PC-3 (cell line): ENCODE data around the gene THSD7A. TPM values are rescaled to one million over a fixed set of nuclear protein-coding genes. Genes with fewer than 3 reads are reported as not detected.

Experiments used
- ATAC-seq: fragments of 200-7000 bp; cut with Tn5 transposase; 2 replicates; pipeline ENCODE4 v1.9.1; 2020; ENCODE audit warnings: mild to moderate bottlenecking, moderate library complexity
- BruUV-seq: library from RNA; stranded (reverse); fragments of 400-500 nt; replicated peaks from 2 replicates; lab custom pipeline; 2021; lab: Mats Ljungman, UMichigan
- CTCF ChIA-PET: fragments of 300-600 bp; sonication (Branson Sonifier 250); formaldehyde crosslinking; loops from one replicate; lab custom pipeline; 2022; ENCODE audit warnings: antibody characterized with exemption; lab: Charles Lee
- POLR2A ChIA-PET: fragments of 300-600 bp; sonication (Branson Sonifier 250); formaldehyde crosslinking; loops from one replicate; lab custom pipeline; 2022; ENCODE audit warnings: antibody characterized with exemption; ENCODE audit not compliant: unreplicated experiment; lab: Charles Lee
- DNase-seq: peaks from one replicate; pipeline ENCODE4 v3.0.0-alpha.2; 2015
- H2AFZ ChIP-seq: fragments of 300-600 bp; sonication (generic); 2 replicates; pipeline ENCODE4 v1.6.0; 2016; ENCODE audit warnings: antibody characterized with exemption, low read length
- H3F3A ChIP-seq: fragments of 300-600 bp; sonication (generic); one replicate; pipeline ENCODE4 v1.6.0; 2017; ENCODE audit warnings: antibody characterized with exemption, low read length, control low read depth, mild to moderate bottlenecking; ENCODE audit not compliant: unreplicated experiment
- H3K27ac ChIP-seq: fragments of 300-600 bp; sonication (generic); 2 replicates; pipeline ENCODE4 v1.5.1; 2016; ENCODE audit warnings: mild to moderate bottlenecking, low read length
- H3K27me3 ChIP-seq: fragments of 300-600 bp; sonication (generic); 2 replicates; pipeline ENCODE4 v1.6.1; 2016; ENCODE audit warnings: low read length, mixed read lengths
- H3K36me3 ChIP-seq: fragments of 300-600 bp; sonication (generic); 2 replicates; pipeline ENCODE4 v1.6.1; 2016; ENCODE audit warnings: low read depth, mixed run types, low read length, mixed read lengths
- H3K4me1 ChIP-seq: fragments of 300-600 bp; sonication (generic); 2 replicates; pipeline ENCODE4 v1.5.1; 2016; ENCODE audit warnings: low read length; ENCODE audit not compliant: insufficient read depth
- H3K4me2 ChIP-seq: fragments of 300-600 bp; sonication (generic); 2 replicates; pipeline ENCODE4 v1.6.0; 2016; ENCODE audit warnings: low read length
- H3K4me3 ChIP-seq: fragments of 300-600 bp; sonication (generic); 2 replicates; pipeline ENCODE4 v1.5.1; 2016; ENCODE audit warnings: mild to moderate bottlenecking, low read length, mixed read lengths
- H3K79me2 ChIP-seq: fragments of 300-600 bp; sonication (generic); 2 replicates; pipeline ENCODE4 v1.6.1; 2017; ENCODE audit warnings: low read length, mixed read lengths
- H3K9ac ChIP-seq: fragments of 300-600 bp; sonication (generic); 2 replicates; pipeline ENCODE4 v1.6.0; 2016; ENCODE audit warnings: mild to moderate bottlenecking, low read length
- H3K9me2 ChIP-seq: fragments of 300-600 bp; sonication (generic); replicated peaks from 2 replicates; pipeline ENCODE4 v1.6.1; 2016; ENCODE audit warnings: mixed run types, low read length, mixed read lengths
- H3K9me3 ChIP-seq: fragments of 300-600 bp; sonication (generic); 2 replicates; pipeline ENCODE4 v1.6.1; 2016; ENCODE audit warnings: low read length, mixed read lengths
- H4K20me1 ChIP-seq: fragments of 300-600 bp; sonication (generic); 2 replicates; pipeline ENCODE4 v1.6.1; 2016; ENCODE audit warnings: low read length, mixed read lengths
- EZH2 ChIP-seq: fragments of 300-600 bp; sonication (generic); IDR thresholded peaks from one replicate; pipeline ENCODE4 v1.6.1; 2017; ENCODE audit warnings: antibody characterized with exemption, mild to moderate bottlenecking, low read length; ENCODE audit not compliant: unreplicated experiment
- EZH2phosphoT487 ChIP-seq: fragments of 300-600 bp; sonication (generic); IDR thresholded peaks from 2 replicates; pipeline ENCODE4 v1.6.1; 2018; ENCODE audit warnings: mild to moderate bottlenecking, antibody characterized with exemption, low read length, borderline replicate concordance
- intact Hi-C: fragments of 100-400 bp; cut with micrococcal nuclease; formaldehyde crosslinking; loops from 2 replicates; pipeline ENCODE4 v1.9.0; 2023
- total RNA-seq: library from RNA; depleted of rRNA; stranded (reverse); fragments of >200 nt; gene quantifications from 2 replicates; pipeline ENCODE4 v1.2.3, GENCODE V29; 2014
- TF ChIP-seq, protein P1 (sequence below): fragments of 300-600 bp; sonication (generic); conservative IDR thresholded peaks from 2 replicates; pipeline ENCODE4 v1.5.1; 2017; ENCODE audit warnings: antibody characterized with exemption, low read depth, mild to moderate bottlenecking, low read length

THSD7A gene
- total RNA-seq, 1 experiment from 2014 or later: 0.04 TPM

DNA sequence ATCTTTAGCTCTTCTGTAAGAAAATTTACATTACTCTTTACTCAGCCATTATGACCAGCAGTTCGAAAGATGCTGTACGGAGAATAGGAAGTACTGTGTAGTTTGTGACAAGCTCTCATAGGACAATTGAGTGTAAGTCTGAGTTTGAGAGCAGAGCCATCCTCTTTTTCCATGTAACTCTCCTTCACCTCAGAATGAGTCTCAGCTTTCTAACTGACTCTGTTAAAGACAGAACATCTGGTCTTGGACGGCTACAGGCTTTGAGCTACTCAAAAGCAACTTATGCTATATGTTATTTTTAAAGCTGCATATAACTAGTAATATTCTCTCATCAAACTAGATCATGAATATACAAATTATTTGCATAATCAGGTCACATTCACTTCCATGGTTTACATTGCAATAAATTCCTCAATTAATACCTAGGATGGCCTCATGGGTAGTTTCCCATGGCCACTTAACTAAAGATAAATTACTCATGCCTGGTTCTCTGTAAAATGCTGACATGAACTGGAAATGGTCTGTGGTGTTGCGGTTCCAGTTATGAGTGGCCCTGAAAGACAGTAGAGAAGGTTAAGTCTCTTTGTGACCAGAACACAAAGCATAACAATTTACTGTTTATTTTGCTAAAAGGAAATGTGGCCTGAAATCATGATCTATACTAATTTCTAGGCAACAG lies 499.7 kb downstream of the THSD7A start:
- no peak overlapping the region for H2AFZ ChIP-seq
- no peaks in the 10 kb centered on the region for H3K9me2 ChIP-seq
- TF ChIP-seq, protein P1, sequence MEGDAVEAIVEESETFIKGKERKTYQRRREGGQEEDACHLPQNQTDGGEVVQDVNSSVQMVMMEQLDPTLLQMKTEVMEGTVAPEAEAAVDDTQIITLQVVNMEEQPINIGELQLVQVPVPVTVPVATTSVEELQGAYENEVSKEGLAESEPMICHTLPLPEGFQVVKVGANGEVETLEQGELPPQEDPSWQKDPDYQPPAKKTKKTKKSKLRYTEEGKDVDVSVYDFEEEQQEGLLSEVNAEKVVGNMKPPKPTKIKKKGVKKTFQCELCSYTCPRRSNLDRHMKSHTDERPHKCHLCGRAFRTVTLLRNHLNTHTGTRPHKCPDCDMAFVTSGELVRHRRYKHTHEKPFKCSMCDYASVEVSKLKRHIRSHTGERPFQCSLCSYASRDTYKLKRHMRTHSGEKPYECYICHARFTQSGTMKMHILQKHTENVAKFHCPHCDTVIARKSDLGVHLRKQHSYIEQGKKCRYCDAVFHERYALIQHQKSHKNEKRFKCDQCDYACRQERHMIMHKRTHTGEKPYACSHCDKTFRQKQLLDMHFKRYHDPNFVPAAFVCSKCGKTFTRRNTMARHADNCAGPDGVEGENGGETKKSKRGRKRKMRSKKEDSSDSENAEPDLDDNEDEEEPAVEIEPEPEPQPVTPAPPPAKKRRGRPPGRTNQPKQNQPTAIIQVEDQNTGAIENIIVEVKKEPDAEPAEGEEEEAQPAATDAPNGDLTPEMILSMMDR: no peak
- no peak for TF ChIP-seq EZH2phosphoT487
- no peak overlapping the region for H3K4me3 ChIP-seq
- no peaks in the 10 kb centered on the region for H4K20me1 ChIP-seq
- intact Hi-C loops: loop anchor here (5.0 kb wide), 1 partner anchor 80 kb away; no protein-coding TSS in a partner anchor
- H3K27ac ChIP-seq: no peak overlapping the region
- no TSS peak for BruUV-seq
- peaks cover 4% of the 10 kb centered on the region; the same call in 1 of the 2 replicates for H3K4me1 ChIP-seq
- no peak overlapping the region for H3K4me2 ChIP-seq
- ChIA-PET CTCF (no interaction called here), POLR2A (no interaction called here)
- no peak overlapping the region for H3K9ac ChIP-seq
- DNase-seq (no peak), ATAC-seq (no peak)
- no peaks in the 10 kb centered on the region for H3K27me3 ChIP-seq
- no peaks in the 10 kb centered on the region for H3F3A ChIP-seq
- H3K36me3 ChIP-seq: no peaks in the 10 kb centered on the region
- no peaks in the 10 kb centered on the region for H3K79me2 ChIP-seq
- H3K9me3 ChIP-seq: no peaks in the 10 kb centered on the region

DNA sequence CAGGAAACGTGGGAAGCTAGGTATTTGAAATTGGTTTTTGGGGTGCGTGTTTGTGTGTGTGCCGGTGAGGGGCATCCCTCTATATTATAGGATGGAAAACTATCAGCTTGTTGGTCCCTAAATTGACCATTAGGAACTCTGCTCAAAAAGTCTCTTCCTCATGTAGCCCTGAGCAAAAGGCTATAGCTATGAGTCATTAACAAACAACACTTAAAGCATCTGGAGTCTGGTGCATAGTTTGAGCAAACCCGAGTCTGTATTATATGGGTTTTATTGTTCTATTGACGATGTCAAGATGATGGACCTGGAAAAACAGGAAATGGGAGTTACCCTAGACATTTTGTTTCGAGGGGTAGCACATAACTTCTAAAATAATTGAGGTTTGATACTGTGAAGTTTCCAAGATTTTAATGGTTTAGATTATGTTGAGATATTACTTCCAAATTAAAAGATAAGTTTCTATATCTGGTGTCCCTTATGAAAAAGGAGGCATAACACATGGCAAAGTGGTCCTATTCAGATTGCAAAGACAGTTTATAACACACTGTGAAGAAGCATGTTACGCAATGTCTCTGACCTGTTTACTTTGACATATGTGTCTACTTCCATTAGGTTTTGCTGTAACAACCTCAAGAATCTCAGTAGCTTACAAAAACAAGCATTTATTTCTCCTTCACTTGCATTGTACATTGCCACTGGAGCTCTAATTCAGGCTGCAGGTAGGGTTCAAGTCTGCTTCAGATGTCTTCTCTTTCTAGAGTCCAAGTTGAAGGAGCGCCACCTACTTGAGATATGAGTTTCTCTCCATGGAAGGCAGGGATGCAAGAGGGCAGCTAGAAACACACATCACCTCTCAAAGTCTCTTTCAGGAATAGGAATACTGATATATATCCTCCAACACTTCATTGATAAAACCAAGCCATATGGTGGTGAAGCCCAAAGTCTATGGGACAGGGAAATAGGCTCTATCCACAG lies 500.6 kb downstream of the THSD7A start:
- CTCF ChIA-PET: interaction anchor here (0.6 kb wide), 1 partner anchor 391 kb away, joined by 9 read pairs; no protein-coding TSS in a partner anchor

More for the DNA sequence above, 500.6 kb downstream of the THSD7A start:
- H3K79me2 ChIP-seq: no peaks in the 10 kb centered on the region
- no TSS peak for BruUV-seq
- H2AFZ ChIP-seq: no peak overlapping the region
- DNase-seq (peak; percentile 40), ATAC-seq (peak; percentile 97)
- POLR2A ChIA-PET: no interaction called here
- peaks cover 4% of the 10 kb centered on the region; the same call in 1 of the 2 replicates for H3K4me1 ChIP-seq
- no peak overlapping the region for H3K9ac ChIP-seq
- no peak overlapping the region for H3K4me2 ChIP-seq
- H3K36me3 ChIP-seq: no peaks in the 10 kb centered on the region
- no peaks in the 10 kb centered on the region for H3F3A ChIP-seq
- no peaks in the 10 kb centered on the region for H3K9me3 ChIP-seq
- intact Hi-C loops: loop anchor here (5.0 kb wide), 1 partner anchor 79 kb away; no protein-coding TSS in a partner anchor
- no peak for TF ChIP-seq EZH2
- TF ChIP-seq, protein P1: 0 out of 2 replicates have a peak, but pooled peaks have one; percentile 17
- no peak for TF ChIP-seq EZH2phosphoT487
- H3K9me2 ChIP-seq: no peaks in the 10 kb centered on the region
- no peak overlapping the region for H3K27ac ChIP-seq
- H3K4me3 ChIP-seq: no peak overlapping the region
- no peaks in the 10 kb centered on the region for H3K27me3 ChIP-seq
- H4K20me1 ChIP-seq: no peaks in the 10 kb centered on the region
